ENCODE measurements around the gene C12orf75.

DNA sequence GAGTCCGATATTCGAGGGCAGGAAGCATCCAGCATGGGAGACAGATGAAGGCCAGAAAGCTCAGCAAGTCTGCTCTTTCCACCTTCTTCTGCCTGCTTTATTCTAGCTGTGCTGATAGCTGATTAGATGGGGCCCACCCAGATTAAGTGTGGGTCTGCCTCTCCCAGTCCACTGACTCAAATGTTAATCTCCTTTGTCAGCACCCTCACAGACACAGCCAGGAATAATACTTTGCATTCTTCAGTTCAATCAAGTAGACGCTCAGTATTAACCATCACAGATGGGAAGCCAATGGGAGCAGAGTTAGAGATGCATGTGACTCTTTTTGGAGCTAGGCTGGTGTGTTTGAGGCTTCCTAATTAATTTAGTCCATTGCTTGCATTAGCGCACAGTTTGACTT lies 17.0 kb downstream of the C12orf75 start:
- TF ChIP-seq, protein P1, sequence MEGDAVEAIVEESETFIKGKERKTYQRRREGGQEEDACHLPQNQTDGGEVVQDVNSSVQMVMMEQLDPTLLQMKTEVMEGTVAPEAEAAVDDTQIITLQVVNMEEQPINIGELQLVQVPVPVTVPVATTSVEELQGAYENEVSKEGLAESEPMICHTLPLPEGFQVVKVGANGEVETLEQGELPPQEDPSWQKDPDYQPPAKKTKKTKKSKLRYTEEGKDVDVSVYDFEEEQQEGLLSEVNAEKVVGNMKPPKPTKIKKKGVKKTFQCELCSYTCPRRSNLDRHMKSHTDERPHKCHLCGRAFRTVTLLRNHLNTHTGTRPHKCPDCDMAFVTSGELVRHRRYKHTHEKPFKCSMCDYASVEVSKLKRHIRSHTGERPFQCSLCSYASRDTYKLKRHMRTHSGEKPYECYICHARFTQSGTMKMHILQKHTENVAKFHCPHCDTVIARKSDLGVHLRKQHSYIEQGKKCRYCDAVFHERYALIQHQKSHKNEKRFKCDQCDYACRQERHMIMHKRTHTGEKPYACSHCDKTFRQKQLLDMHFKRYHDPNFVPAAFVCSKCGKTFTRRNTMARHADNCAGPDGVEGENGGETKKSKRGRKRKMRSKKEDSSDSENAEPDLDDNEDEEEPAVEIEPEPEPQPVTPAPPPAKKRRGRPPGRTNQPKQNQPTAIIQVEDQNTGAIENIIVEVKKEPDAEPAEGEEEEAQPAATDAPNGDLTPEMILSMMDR (IDR thresholded peaks at IDR 0.05), result no peak
- TF ChIP-seq POLR2A (IDR thresholded peaks at IDR 0.05), result no peak

All from Peyer's patch (tissue), 4 donors.